Keratinocyte (primary cell): ENCODE results near the gene PAX4. TPM values are rescaled to one million over a fixed set of nuclear protein-coding genes. Genes with fewer than 3 reads are reported as not detected.

Experiments used
- DNase-seq: peaks from one replicate; pipeline ENCODE4 v3.0.0-alpha.2; 2011; ENCODE audit warnings: low read depth, missing footprints, low spot score
- FAIRE-seq: peaks from 2 replicates; lab custom pipeline; 2011; peaks lifted over from hg19 to GRCh38; lab: Jason Lieb, UNC
- H2AFZ ChIP-seq: 2 replicates; pipeline ENCODE4 v1.6.0; 2012; ENCODE audit warnings: low read length, control low read depth, inconsistent platforms; ENCODE audit not compliant: control insufficient read depth
- H3K27ac ChIP-seq: 2 replicates; pipeline ENCODE4 v1.5.1; 2011; ENCODE audit warnings: low read length; ENCODE audit not compliant: control insufficient read depth, insufficient read depth
- H3K27me3 ChIP-seq: 3 replicates; pipeline ENCODE4 v1.6.0; 2011; ENCODE audit warnings: low read length; ENCODE audit not compliant: control insufficient read depth, insufficient read depth; ENCODE audit errors: extremely low read depth
- H3K36me3 ChIP-seq, 2 experiments: 2 replicates in 1 of 2; 3 replicates in 1 of 2; pipeline ENCODE4 v1.5.1; 2011; ENCODE audit warnings: low read length in 2 of 2, mild to moderate bottlenecking in 1 of 2; ENCODE audit not compliant: control insufficient read depth in 2 of 2, insufficient read depth in 2 of 2; ENCODE audit errors: extremely low read depth in 1 of 2
- H3K4me1 ChIP-seq: 3 replicates; pipeline ENCODE4 v1.5.1; 2011; ENCODE audit warnings: low read length; ENCODE audit not compliant: control insufficient read depth, insufficient read depth; ENCODE audit errors: extremely low read depth
- H3K4me2 ChIP-seq: 3 replicates; pipeline ENCODE4 v1.6.0; 2011; ENCODE audit warnings: low read depth, low read length; ENCODE audit not compliant: control insufficient read depth, insufficient read depth; ENCODE audit errors: extremely low read depth
- H3K4me3 ChIP-seq, 3 experiments: fragments of 200-600 bp in 1 of 3; sonication (generic) in 1 of 3; 2 replicates in 2 of 3; 3 replicates in 1 of 3; pipeline ENCODE4 v1.5.1; 2011 to 2016; ENCODE audit warnings: low read length in 3 of 3, mild to moderate bottlenecking in 3 of 3, control low read depth in 2 of 3, inconsistent platforms in 1 of 3, low read depth in 1 of 3, mixed read lengths in 1 of 3, mixed run types in 1 of 3, moderate library complexity in 1 of 3; ENCODE audit not compliant: control insufficient read depth in 2 of 3, insufficient read depth in 2 of 3; ENCODE audit errors: extremely low read depth in 1 of 3
- H3K79me2 ChIP-seq: 2 replicates; pipeline ENCODE4 v1.6.0; 2012; ENCODE audit warnings: low read length; ENCODE audit not compliant: control insufficient read depth, insufficient read depth
- H3K9ac ChIP-seq: 3 replicates; pipeline ENCODE4 v1.6.0; 2011; ENCODE audit warnings: low read length; ENCODE audit not compliant: control insufficient read depth, insufficient read depth; ENCODE audit errors: extremely low read depth
- H3K9me1 ChIP-seq: 3 replicates; pipeline ENCODE4 v1.6.0; 2011; ENCODE audit warnings: low read length; ENCODE audit not compliant: control insufficient read depth, insufficient read depth; ENCODE audit errors: extremely low read depth
- H3K9me3 ChIP-seq: 2 replicates; pipeline ENCODE4 v1.5.1; 2012; ENCODE audit warnings: low read depth, low read length; ENCODE audit not compliant: control insufficient read depth
- H4K20me1 ChIP-seq: 3 replicates; pipeline ENCODE4 v1.6.0; 2011; ENCODE audit warnings: low read length; ENCODE audit not compliant: control insufficient read depth, insufficient read depth; ENCODE audit errors: extremely low read depth
- EZH2 ChIP-seq: IDR thresholded peaks from one replicate; pipeline ENCODE4 v1.6.1; 2012; ENCODE audit warnings: inconsistent platforms, mild to moderate bottlenecking, low read length, moderate library complexity
- dilution Hi-C: fragments of 300-500 bp; cut with MboI; formaldehyde crosslinking; loops from one replicate; pipeline ENCODE4 v1.7.0; 2020; ENCODE audit warnings: low sequenced_read_pairs; ENCODE audit not compliant: extremely low pct_ligation_motif_present
- polyA plus RNA-seq, 5 experiments: library from polyadenylated mRNA; depleted of rRNA in 3 of 5; stranded (reverse) in 3 of 5; stranded (forward) in 1 of 5; unstranded in 1 of 5; fragments of >200 nt; gene quantifications; 1 replicate in 1 of 5; 2 replicates in 3 of 5; 3 replicates in 1 of 5; pipeline versions ENCODE4 v1.2.1 to v1.2.3, GENCODE V29; 2011 to 2012; ENCODE audit warnings: missing spikeins in 2 of 5, low read depth in 1 of 5, low replicate concordance in 1 of 5
- TF ChIP-seq, protein P1 (sequence below), 3 experiments: IDR thresholded peaks in 1 of 3; conservative IDR thresholded peaks in 1 of 3; optimal IDR thresholded peaks in 1 of 3; 2 replicates in 2 of 3; 3 replicates in 1 of 3; pipeline versions ENCODE3 to v1.5.1; 2011; ENCODE audit warnings: low read length in 3 of 3, mild to moderate bottlenecking in 3 of 3, moderate library complexity in 2 of 3, control low read depth in 1 of 3, inconsistent platforms in 1 of 3; ENCODE audit not compliant: insufficient read depth in 2 of 3; ENCODE audit errors: extremely low read depth in 1 of 3

PAX4 gene
- polyA plus RNA-seq, 1 donor (not counting 4 experiments of a cell fraction or from before 2014, with no cell fraction given) = not detected

DNA sequence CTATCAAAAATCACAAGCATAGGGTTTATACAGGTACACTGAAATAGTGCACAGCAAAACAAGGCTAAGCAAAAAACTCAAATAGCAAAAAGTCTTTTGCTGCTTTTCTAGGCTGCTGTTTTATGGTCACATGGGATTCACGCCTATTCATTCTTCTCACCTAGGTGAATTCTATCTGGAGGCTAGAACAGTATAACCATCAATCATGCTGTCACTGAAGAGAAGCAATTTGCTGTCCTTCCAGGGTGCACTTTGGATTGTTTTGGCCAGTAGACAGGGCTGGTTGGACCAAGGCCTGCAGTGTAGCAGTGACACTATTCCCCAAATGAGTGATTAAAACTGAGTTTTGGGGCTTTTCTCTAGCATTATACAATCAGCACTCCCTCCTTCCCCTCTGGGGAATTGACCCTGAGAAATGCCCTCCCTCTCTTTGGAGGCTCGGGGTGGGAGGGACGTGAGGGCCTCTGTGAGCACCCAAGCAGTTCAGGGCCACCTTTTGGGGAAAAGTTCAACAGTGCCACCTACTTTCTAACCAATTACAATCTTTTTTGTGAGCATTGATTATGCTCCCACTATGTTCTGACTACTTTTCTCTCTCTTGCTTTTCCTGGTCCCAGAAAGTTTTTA lies 17.8 kb upstream of the PAX4 start:
- DNase-seq = no peak
- Histone ChIP-seq H3K4me2 (no peak overlapping the region), H3K9ac (no peak overlapping the region), H3K4me1 (no peaks in the 10 kb centered on the region), H2AFZ (no peak overlapping the region), H3K36me3 (no peaks in the 10 kb centered on the region), H3K9me1 (no peaks in the 10 kb centered on the region), H3K27me3 (peaks cover 3% of the 10 kb centered on the region), H3K4me3 (no peak overlapping the region), H3K27ac (no peak overlapping the region), H3K9me3 (no peaks in the 10 kb centered on the region), H3K79me2 (no peaks in the 10 kb centered on the region), H4K20me1 (no peaks in the 10 kb centered on the region)
- TF ChIP-seq EZH2 = no peak
- TF ChIP-seq, protein P1, sequence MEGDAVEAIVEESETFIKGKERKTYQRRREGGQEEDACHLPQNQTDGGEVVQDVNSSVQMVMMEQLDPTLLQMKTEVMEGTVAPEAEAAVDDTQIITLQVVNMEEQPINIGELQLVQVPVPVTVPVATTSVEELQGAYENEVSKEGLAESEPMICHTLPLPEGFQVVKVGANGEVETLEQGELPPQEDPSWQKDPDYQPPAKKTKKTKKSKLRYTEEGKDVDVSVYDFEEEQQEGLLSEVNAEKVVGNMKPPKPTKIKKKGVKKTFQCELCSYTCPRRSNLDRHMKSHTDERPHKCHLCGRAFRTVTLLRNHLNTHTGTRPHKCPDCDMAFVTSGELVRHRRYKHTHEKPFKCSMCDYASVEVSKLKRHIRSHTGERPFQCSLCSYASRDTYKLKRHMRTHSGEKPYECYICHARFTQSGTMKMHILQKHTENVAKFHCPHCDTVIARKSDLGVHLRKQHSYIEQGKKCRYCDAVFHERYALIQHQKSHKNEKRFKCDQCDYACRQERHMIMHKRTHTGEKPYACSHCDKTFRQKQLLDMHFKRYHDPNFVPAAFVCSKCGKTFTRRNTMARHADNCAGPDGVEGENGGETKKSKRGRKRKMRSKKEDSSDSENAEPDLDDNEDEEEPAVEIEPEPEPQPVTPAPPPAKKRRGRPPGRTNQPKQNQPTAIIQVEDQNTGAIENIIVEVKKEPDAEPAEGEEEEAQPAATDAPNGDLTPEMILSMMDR (optimal IDR thresholded peaks at IDR 0.05 in 1 of 3, IDR thresholded peaks at IDR 0.05 in 1 of 3, conservative IDR thresholded peaks at IDR 0.05 in 1 of 3; ENCODE audit: extremely low read depth in 1 of 3, insufficient read depth in 2 of 3, low read length in 3 of 3) = no peak
- FAIRE-seq = no peak
- dilution Hi-C loops = no loop called here

DNA sequence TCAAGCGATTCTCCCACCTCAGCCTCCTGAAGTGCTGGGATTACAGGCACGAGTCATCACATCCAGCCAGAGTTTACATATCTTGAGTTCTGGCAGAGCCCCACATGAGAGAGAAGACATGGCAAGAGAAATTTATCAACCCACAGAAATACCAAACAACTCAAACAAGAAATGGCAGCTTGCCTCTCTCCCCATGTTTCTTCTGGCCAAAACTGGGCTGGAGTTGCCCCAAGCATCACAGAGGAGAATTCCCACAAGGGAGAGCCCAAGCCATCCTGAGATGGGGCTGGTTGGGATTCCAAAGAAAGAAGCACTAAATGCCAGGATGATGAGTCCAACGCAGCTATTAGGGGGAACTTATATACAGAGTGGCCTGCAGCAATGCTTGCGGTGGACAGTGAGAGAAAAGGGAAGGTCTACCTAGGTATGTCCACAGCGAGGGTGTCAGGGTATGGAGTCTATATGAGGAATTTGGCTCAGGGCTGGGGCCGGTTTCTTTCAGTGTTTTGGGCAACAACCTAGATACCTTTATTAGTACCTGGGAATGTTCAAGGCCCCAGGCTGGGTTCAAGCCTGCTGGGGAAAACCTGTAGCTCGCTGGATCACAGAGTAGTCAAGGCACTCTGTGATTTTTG lies 14.5 kb upstream of the PAX4 start:
- Histone ChIP-seq H4K20me1 (no peaks in the 10 kb centered on the region), H3K9me1 (no peaks in the 10 kb centered on the region), H3K9ac (no peak overlapping the region), H3K27me3 (peaks cover 7% of the 10 kb centered on the region), H2AFZ (no peak overlapping the region), H3K36me3 (no peaks in the 10 kb centered on the region), H3K4me1 (no peaks in the 10 kb centered on the region), H3K4me3 (no peak overlapping the region), H3K9me3 (no peaks in the 10 kb centered on the region), H3K79me2 (no peaks in the 10 kb centered on the region), H3K27ac (no peak overlapping the region), H3K4me2 (no peak overlapping the region)
- no peak for FAIRE-seq
- no peak for DNase-seq
- no peak for TF ChIP-seq EZH2
- TF ChIP-seq, protein P1 (optimal IDR thresholded peaks at IDR 0.05 in 1 of 3, IDR thresholded peaks at IDR 0.05 in 1 of 3, conservative IDR thresholded peaks at IDR 0.05 in 1 of 3; ENCODE audit: extremely low read depth in 1 of 3, insufficient read depth in 2 of 3, low read length in 3 of 3) = no peak
- dilution Hi-C loops = no loop called here
